Non-pigmented ciliary epithelial cell (primary cell): ENCODE results near the gene KIAA1614.

ENCODE experiments used
- DNase-seq: peaks from one replicate; pipeline ENCODE4 v3.0.0-alpha.2; 2010; ENCODE audit warnings: low read depth

Gene KIAA1614

GRCh38 chr1:180907313-180908055, 5.2 kb upstream of the KIAA1614 start:
- DNase-seq: no peak

DNA sequence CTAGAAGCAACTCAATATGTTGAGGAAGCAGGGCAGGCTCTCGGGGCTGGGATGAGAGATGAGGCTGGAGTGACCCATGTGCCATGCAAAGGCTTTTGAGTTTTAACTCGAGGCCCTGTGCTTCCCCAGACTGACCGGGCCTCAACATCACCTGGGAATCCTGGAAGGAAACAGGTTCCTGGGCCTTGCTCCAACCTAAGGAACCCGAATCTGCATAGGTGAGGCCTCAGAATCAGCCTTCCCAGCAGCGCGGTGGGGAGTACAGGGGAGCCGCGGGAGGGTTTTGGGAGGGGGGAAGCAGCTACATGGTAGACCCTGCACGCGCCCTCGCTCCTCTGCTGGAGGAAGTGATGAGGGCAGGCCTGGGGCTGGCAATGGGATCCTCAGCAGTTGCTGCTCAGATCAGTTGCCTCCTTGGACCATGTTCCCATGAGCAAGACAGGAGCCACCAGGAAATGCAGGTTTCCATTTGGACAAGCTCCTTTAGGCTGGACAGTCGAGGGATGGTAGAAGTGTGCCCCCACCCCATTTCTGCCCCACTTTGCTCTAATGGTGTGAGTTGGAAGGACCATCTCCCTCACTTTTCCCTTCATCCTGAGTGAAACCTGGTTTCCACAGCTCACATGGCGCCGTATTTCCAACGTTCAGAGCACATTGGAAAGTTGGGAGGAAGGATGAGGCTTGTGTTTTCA, 4.5 kb upstream of the KIAA1614 start:
- no peak for DNase-seq

DNA sequence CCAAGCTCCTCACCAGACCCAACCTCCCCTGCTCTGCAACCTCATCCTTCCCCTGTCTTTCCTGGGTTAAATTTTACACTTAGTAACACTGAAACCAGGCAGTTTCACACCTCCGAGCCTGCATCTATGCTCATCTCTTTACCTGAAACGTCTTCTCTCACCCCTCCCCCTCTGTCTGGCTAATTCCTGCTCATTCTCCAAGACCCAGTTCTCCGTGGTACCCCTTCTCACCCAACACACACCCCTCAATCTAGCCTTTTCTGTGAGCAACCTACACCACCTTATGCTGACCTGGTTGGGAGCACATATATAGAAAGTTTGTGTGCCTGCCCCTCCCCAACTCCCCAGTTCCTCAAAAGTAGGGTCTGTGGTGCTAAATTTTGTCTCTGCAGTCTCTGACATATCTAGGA, 3.7 kb upstream of the KIAA1614 start:
- no peak for DNase-seq

DNA sequence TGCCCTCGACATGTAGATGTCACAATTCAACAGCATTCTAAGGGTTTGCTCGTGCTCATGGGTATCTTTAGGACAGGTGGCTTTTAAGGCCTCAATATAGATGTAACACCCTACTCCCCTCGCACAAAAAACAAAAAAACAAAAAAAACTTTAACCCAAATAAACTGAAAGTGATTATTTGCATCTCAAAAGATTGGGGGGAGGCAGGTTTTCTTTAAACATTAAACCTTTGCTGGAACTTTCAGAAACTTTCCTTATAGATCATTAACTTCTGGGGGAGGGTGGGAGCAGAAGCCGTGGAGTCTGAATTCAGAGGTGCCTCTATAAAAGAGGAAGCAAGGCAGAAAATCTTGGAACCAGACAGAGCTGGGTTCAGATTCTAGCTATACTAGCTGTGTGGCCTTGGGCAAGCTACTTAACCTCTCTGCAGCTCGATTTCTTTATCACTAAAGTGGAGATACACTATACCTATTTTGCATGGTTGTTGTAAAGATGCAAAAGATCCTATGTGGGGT, 3.2 kb upstream of the KIAA1614 start:
- DNase-seq: no peak

- no peak for DNase-seq
These were observed 981 bp upstream of the KIAA1614 start for GRCh38 chr1:180911640-180912191.

DNA sequence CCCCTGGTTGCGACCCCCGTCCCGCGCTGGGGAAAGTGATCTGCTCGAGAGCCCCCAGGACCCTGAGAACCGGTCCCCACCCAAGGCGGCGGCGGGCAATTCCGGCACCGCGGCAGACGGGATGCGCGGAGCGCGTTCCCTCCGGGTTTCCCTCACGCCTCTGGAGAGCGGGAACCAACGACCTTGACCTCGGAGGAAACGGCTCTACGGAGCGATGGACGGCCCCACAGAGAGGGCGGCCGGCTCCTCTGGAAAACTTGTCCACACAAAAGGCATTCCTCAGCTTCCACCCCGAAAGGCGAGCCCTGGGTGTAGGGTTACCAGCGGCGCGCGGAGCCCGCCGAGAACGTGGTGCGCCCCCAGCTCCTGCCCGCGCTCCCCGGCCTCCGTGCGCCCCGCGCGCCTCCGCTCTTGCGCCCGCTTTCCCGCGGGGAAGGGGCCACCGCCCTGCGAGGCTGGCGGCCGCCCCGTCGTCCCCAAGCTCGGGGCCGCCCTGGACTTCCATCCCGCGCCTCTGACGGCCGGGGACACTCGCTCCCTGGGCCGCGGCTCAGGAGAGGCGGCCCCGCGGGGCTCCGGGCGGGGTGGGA, 391 bp upstream of the KIAA1614 start:
- no peak for DNase-seq

- no peak for DNase-seq
These were observed 2.8 kb downstream of the KIAA1614 start for GRCh38 chr1:180915426-180915965.

GRCh38 chr1:180916012-180916770, 3.5 kb downstream of the KIAA1614 start:
- no peak for DNase-seq

- DNase-seq: no peak
These were observed 4.1 kb downstream of the KIAA1614 start for GRCh38 chr1:180916771-180917170.

DNA sequence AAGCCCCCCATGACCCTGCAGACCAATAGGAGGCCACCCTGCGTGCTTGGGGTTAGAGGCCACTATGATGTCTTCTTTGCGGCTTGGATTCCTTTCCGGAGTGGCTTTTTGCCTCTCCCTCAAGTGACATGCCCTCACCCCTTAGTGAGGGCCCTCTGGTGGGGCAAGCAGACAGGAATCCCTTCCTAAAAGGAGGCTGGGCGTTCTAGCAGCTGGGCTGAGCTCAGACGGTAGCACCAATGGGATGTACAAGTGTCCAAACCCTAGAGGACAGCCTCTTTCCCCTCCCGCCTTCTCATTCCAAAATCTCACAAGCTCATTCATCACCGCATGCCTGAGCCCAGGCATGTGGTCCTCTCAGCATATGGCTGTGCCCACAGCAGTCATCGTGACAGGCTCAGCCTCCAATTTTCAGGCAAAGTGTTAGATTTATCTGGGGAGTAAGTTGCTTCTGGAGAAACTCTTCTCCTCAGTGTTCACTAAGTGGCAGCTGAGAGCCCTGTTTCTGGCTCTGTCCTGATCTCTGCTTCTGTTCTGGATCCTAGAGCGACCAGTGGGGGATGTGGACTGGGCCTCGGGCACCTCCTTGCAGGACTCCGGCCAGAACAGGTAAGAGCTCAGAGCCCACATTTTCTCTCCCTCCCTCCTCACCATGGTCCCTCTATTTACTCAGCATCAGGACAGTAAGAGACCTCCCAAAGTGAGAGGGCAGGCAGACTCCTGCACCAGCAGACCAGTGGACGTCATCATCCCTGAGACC, 4.8 kb downstream of the KIAA1614 start:
- no peak for DNase-seq

DNA sequence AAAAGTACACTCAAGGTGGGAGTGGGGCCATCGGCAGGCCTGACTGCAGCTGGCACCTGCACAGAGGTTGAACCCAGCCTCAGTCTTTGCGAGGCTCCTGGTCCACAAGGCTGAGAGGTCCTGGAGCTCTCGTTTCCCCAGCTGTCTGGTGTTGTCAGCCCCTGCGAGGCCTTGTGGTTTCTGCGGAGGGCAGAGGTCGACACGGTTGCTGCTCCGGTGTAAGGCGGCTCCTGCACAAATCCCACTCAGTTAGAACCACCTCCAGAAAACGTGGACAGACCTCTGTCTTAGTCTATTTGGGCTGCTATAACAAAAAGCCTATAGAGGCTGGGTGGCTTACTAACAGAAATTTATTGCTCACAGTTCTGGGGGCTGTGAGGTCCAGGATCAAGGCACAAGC, 5.8 kb downstream of the KIAA1614 start:
- DNase-seq: no peak

DNA sequence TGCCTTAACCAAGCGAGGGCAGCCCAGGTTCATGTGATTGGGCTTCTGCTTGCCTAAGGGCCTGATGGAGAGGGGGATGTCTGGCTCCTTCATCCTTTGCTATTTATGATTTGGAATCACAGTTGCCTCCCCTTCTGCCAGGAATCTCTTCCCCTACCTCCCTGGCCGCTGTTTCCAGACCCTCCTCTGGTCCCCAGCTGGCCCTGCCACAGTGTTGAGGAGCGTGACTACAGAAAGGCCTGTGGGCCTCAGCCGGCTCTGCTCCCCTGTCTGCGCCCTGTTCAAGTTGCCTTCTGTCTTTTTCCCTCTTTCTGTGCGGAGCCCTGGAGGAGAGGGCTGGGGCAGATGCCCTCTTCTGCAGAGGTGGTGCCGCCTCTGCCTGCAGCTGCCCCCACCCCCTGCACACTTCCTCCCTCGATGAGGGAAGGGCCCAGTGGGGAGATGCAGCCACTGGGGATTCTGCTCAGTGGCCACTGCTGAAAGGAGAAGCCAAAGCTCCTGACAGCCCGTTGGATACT, 6.5 kb downstream of the KIAA1614 start:
- no peak for DNase-seq

DNA sequence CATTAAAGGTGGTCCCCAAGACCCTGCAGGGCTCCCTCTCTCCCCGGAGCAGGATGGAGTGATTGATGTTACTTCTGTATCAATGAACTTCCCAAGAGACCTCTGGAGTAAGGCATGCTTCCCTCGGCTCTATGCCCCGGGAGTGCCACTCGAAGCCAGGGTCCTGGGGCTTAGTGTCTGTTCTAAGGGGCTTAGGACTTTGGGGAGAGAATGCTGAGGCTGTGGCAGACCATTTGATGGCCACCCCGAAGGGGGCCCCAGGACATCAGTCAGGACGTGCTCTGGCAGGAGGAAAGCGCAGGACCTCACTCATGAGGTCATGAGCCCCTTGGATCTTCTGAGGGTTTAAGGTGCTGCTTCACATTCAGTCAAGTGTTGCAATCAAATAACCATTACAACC, 7.5 kb downstream of the KIAA1614 start:
- no peak for DNase-seq

- no peak for DNase-seq
These were observed 8.0 kb downstream of the KIAA1614 start for GRCh38 chr1:180920702-180921101.

- DNase-seq: no peak
These were observed 8.7 kb downstream of the KIAA1614 start for GRCh38 chr1:180921386-180921785.

DNA sequence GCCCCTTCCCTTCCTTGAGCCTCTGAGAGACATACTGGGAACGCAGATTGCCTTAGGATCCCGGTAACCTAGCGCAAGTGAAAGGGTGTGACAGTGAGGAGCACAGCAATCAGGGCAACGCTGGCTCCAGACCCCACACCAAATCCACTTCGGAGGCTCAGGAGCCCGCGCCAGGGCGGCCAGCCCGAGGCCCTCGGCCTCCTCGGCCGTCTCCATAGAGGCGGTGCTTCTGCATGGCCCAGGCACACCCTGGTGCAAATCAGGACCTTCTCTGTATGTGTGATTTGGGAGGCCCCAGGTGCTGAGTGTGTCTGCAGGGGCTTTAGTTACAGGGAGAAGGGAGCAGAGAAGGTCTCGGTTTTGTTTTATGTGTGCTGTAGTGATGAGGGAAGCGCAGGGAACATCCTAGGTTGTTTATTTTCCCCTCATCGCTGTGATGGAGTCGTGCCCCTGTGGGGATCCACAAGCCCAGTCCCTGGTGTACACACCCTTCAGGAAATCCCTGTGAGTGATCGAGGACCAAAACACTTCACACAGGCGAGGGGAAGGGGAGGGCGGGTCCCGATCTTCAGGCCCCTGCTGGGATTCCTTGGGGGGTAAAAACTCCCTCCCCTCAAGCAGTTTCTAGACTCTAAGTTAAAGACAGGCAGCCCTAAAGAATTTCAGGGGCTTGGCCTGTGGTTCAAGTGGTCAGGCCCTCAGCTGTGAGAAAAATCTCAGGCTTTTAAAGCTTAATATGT, 9.4 kb downstream of the KIAA1614 start:
- no peak for DNase-seq

GRCh38 chr1:180922631-180923015, 9.9 kb downstream of the KIAA1614 start:
- no peak for DNase-seq

DNA sequence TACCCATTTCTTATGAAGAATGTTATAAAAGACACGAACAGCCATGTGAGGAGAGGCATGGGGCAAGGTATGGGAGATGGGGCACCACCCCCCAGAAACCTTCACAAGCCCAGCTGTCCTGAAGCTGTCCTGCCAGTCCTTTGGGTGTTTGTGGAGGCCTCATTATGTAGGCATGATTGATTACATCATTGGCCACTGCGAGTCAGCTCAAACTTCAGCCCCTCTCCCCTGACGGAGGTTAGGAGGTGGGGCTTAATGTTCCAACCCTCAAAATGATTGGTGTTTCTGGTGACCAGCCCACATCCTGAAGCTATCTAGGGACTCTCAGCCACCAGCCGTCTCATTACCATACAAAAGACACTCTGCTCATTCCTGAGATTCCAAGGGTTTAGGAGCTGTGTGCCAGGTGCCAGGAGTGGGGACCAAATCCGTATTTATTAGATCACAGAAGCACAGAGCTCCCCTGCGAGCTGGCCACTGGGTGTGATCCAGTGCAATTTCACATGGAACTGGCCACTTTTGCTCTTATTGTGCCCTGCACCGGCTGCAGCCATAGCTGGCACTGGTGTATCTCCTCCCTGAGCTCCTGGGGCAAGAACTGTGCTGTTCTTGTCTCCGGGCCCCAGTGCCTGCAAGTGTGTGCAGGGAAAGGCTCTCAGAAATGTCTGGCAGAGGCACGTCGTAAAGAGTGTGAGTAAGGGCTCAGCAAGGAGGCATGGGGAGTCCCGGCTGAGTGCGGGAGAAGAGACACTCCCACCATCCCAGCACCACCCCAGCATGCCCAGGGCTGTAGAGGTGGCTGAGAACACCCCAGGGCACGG, 10.5 kb downstream of the KIAA1614 start:
- DNase-seq: no peak

DNA sequence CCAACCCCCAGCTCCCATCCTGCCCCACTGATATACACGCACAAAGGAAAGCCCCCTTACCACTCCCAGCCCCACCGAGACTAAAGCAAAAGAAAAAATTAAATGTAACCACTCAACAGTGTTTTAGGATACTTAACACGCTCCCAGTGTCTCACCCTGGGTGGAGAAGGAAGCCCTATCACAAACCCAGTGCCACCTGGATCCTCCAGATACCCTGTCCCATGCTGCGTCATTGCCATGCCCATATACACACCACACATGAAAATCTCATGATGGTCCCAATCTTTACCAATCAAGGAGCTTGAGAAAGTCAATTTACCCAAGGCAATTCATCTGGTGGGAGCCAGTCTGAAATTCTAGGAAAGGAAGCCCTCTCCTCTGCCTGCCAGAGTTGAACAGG, 11.2 kb downstream of the KIAA1614 start:
- DNase-seq: no peak
